DND-41 (cell line): ENCODE data around the gene MORN1.

Experiments
- ATAC-seq: fragments of 200-7000 bp; cut with Tn5 transposase; 3 replicates; pipeline ENCODE4 v1.9.1; 2021; ENCODE audit warnings: low read depth; ENCODE audit not compliant: insufficient read depth
- DNase-seq: peaks from one replicate; pipeline ENCODE4 v3.0.0-alpha.2; 2020
- H2AFZ ChIP-seq: 2 replicates; pipeline ENCODE4 v1.6.0; 2012; ENCODE audit warnings: low read depth, low read length
- H3K27ac ChIP-seq: 2 replicates; pipeline ENCODE4 v1.5.1; 2012; ENCODE audit warnings: low read length, inconsistent platforms
- H3K27me3 ChIP-seq: fragments of 200-600 bp; sonication (generic); 2 replicates; pipeline ENCODE4 v1.6.0; 2012; ENCODE audit warnings: low read length, mild to moderate bottlenecking, inconsistent platforms; ENCODE audit not compliant: insufficient read depth, poor library complexity
- H3K36me3 ChIP-seq: 2 replicates; pipeline ENCODE4 v1.5.1; 2012; ENCODE audit warnings: low read length, inconsistent platforms; ENCODE audit not compliant: insufficient read depth
- H3K4me1 ChIP-seq: 2 replicates; pipeline ENCODE4 v1.5.1; 2012; ENCODE audit warnings: mild to moderate bottlenecking, low read length; ENCODE audit not compliant: insufficient read depth
- H3K4me2 ChIP-seq: 2 replicates; pipeline ENCODE4 v1.6.0; 2012; ENCODE audit warnings: mild to moderate bottlenecking, moderate library complexity, low read length, inconsistent platforms; ENCODE audit not compliant: insufficient read depth
- H3K4me3 ChIP-seq, 2 experiments: fragments of 200-600 bp in 1 of 2; shearing (Covaris generic) in 1 of 2; 2 replicates each; pipeline ENCODE4 v1.5.1; 2012 to 2016; ENCODE audit warnings: inconsistent platforms in 2 of 2, low read length in 2 of 2, mild to moderate bottlenecking in 2 of 2, low read depth in 1 of 2, moderate library complexity in 1 of 2
- H3K79me2 ChIP-seq: 2 replicates; pipeline ENCODE4 v1.6.0; 2012; ENCODE audit warnings: low read length, inconsistent platforms; ENCODE audit not compliant: insufficient read depth
- H3K9ac ChIP-seq: 2 replicates; pipeline ENCODE4 v1.6.0; 2012; ENCODE audit warnings: low read depth, mild to moderate bottlenecking, inconsistent platforms, low read length, moderate library complexity
- H3K9me3 ChIP-seq: 2 replicates; pipeline ENCODE4 v1.5.1; 2012; ENCODE audit warnings: low read length, moderate library complexity, mild to moderate bottlenecking, inconsistent platforms; ENCODE audit not compliant: insufficient read depth, severe bottlenecking
- H4K20me1 ChIP-seq: 2 replicates; pipeline ENCODE4 v1.6.0; 2012; ENCODE audit warnings: low read length; ENCODE audit not compliant: insufficient read depth
- EZH2 ChIP-seq: IDR thresholded peaks from 3 replicates; pipeline ENCODE4 v1.6.1; 2012; ENCODE audit warnings: borderline replicate concordance, low read depth, mild to moderate bottlenecking, moderate library complexity, low read length, inconsistent platforms; ENCODE audit not compliant: severe bottlenecking
- TF ChIP-seq, protein P1 (sequence below): IDR thresholded peaks from 2 replicates; pipeline ENCODE4 v1.5.1; 2012; ENCODE audit warnings: borderline replicate concordance, low read length, moderate library complexity, mild to moderate bottlenecking; ENCODE audit not compliant: poor library complexity, severe bottlenecking; ENCODE audit errors: extremely low read depth

MORN1 gene

DNA sequence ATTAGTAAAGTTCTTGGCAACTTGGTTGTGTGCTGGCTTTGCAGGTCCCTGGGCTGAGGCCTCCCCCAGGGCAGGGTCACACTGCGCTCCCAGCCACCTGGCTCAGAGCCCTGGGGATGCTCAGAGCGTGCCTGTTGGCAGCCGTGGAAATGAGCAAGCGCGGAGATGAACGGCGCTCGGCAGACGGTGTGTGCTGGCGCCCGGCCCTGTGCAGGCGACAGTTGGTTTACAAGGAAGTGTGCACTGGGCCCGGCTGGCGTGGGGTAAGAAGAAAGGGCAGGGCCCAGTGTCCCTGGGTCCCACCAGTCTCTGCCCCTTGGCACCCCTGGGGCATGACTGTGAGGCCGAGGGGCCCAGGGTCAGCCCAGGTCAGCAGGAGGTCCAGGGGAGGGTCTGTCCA lies 46.7 kb upstream of the MORN1 start:
- Histone ChIP-seq H3K4me2 (no peak overlapping the region), H3K79me2 (no peaks in the 10 kb centered on the region), H2AFZ (no peak overlapping the region), H3K27ac (no peak overlapping the region), H3K4me3 (no peak overlapping the region), H3K27me3 (no peaks in the 10 kb centered on the region), H3K36me3 (no peaks in the 10 kb centered on the region), H3K9me3 (no peaks in the 10 kb centered on the region), H3K4me1 (no peaks in the 10 kb centered on the region), H3K9ac (no peak overlapping the region), H4K20me1 (peaks cover 2% of the 10 kb centered on the region; the same call in 1 of the 2 replicates)
- DNase-seq: no peak
- TF ChIP-seq EZH2: no peak
- TF ChIP-seq, protein P1, sequence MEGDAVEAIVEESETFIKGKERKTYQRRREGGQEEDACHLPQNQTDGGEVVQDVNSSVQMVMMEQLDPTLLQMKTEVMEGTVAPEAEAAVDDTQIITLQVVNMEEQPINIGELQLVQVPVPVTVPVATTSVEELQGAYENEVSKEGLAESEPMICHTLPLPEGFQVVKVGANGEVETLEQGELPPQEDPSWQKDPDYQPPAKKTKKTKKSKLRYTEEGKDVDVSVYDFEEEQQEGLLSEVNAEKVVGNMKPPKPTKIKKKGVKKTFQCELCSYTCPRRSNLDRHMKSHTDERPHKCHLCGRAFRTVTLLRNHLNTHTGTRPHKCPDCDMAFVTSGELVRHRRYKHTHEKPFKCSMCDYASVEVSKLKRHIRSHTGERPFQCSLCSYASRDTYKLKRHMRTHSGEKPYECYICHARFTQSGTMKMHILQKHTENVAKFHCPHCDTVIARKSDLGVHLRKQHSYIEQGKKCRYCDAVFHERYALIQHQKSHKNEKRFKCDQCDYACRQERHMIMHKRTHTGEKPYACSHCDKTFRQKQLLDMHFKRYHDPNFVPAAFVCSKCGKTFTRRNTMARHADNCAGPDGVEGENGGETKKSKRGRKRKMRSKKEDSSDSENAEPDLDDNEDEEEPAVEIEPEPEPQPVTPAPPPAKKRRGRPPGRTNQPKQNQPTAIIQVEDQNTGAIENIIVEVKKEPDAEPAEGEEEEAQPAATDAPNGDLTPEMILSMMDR: no peak
- no peak for ATAC-seq

DNA sequence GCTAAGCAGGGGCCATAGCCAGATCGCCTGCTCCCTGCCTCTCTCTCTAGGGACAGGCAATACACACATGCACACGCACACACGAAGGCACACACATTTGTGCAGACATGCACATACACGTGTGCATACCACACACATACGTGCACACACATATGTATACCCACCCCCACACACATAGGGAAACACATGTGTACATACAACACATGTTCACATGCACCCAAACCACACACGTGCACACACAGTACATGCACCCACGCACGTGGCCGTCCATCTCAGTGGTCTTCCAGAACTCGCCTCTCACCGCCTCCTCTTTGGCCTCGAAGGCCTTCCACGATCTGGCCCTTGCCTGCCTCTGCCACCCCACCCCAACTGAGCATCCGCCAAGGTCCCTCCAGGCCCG lies 46.3 kb upstream of the MORN1 start:
- DNase-seq (no peak), ATAC-seq (no peak)
- H3K4me1 ChIP-seq: no peaks in the 10 kb centered on the region
- H3K4me2 ChIP-seq: no peak overlapping the region
- no peaks in the 10 kb centered on the region for H3K36me3 ChIP-seq
- H3K27ac ChIP-seq: no peak overlapping the region
- no peak overlapping the region for H3K9ac ChIP-seq
- H3K4me3 ChIP-seq: no peak overlapping the region
- no peaks in the 10 kb centered on the region for H3K9me3 ChIP-seq
- no peak overlapping the region for H2AFZ ChIP-seq
- no peaks in the 10 kb centered on the region for H3K79me2 ChIP-seq
- peaks cover 2% of the 10 kb centered on the region; the same call in 1 of the 2 replicates for H4K20me1 ChIP-seq
- TF ChIP-seq, protein P1: no peak
- no peak for TF ChIP-seq EZH2
- no peaks in the 10 kb centered on the region for H3K27me3 ChIP-seq

DNA sequence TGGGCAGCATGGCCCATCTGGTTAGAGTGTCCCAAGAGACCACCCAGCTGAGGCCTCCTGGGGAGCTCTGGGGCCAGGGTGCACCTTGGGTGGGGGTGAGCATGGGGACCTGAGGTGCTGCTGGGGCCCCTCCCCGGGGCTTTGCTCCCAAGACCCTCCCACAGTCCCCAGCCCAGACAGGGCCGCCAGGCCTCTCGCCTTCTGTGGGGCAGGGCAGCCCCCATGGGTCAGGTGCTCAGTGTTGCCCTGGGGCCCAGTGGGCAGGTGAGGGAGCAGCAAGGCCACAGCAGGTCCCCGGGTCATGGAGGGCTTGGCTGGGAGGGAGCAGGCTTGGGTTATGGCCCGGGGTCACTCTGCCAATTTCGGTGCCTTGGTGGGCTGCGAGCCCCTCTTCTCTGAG lies 45.5 kb upstream of the MORN1 start:
- no peaks in the 10 kb centered on the region for H3K27me3 ChIP-seq
- H3K4me3 ChIP-seq: no peak overlapping the region
- no peak overlapping the region for H3K27ac ChIP-seq
- no peaks in the 10 kb centered on the region for H3K79me2 ChIP-seq
- TF ChIP-seq EZH2: no peak
- TF ChIP-seq, protein P1: no peak
- no peak overlapping the region for H3K4me2 ChIP-seq
- no peak for DNase-seq
- H3K36me3 ChIP-seq: no peaks in the 10 kb centered on the region
- H3K9ac ChIP-seq: no peak overlapping the region
- H3K9me3 ChIP-seq: no peaks in the 10 kb centered on the region
- no peaks in the 10 kb centered on the region for H3K4me1 ChIP-seq
- H2AFZ ChIP-seq: no peak overlapping the region
- ATAC-seq: no peak
- peaks cover 2% of the 10 kb centered on the region; the same call in 1 of the 2 replicates for H4K20me1 ChIP-seq
